GM21447 (cell line): ENCODE measurements around the gene EXOC6B.

ENCODE experiments used
- ATAC-seq: cut with Tn5 transposase; IDR thresholded peaks from one replicate; pipeline ENCODE4 v1.9.1; 2021; ENCODE audit not compliant: unreplicated experiment

Gene EXOC6B

DNA sequence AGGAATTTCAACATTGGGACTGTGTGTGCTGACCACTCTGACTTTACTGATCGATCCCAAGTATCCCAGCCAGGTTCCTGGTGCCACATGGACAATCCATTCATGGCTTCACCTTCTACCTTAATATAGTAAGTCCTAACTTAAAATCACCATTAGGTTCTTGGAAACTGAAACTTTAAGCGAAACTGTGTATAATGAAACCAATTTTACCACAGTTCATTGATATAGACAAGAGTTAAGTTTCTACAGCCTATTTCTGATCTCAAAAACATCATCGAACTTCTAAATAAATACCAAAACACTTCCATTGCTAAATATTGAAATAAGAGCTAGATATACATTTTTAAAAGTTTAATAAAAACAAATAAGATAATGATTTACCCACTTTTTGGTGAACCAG is 4.4 kb upstream of the EXOC6B start:
- ATAC-seq: no peak

- no peak for ATAC-seq
These were observed 3.1 kb upstream of the EXOC6B start for GRCh38 chr2:72828840-72829507.

DNA sequence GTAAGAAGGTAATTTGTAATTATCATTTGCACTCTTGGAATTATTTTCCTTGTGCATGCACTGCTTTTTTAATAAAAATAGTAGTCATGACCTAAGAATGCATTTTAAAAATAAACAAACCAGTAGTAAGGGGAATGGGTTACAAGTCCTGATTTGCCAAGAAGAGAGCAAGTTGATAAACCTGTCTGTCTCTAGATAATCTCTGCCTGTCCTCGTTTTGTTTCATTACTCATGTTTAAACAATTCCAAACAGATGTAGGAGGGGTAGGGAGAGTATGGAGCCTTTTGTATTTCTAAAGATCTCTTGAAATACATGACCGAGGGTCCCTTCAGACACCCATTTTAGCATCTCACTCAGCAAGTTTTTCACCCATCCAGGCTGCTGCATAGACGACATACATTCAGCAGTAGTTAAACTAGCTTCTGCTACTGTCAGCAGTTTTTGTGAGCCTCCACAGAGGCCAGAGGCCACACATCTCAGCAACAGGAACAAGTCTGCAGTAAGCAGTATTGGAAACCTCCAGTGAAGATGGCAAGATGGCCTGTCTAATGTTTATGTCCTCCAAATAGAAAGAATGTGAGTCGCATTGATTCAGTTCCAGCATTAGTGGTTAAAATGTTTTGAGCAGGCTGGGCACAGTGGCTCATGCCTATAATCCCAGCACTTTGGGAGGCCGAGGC is 2.3 kb upstream of the EXOC6B start:
- ATAC-seq: no peak

DNA sequence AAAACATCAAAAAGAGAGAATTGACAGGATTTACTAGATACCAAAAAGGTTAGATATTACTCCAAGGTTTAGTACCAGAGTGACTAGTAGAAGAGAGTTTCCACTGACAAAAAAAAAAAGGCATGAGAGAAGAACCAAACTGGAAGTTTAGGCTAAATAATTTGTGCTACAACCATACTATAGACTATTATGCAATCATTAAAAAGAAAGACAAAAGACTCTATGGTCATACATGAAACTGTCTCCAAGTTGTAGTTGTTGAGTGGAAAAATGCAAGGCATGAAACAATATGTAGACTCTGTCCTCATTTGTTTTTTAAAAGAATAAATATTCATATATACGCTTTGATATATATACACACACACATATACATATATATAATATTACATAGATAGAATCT is 1.7 kb upstream of the EXOC6B start:
- ATAC-seq: no peak

- no peak for ATAC-seq
These were observed 284 bp upstream of the EXOC6B start for GRCh38 chr2:72826156-72826477.

DNA sequence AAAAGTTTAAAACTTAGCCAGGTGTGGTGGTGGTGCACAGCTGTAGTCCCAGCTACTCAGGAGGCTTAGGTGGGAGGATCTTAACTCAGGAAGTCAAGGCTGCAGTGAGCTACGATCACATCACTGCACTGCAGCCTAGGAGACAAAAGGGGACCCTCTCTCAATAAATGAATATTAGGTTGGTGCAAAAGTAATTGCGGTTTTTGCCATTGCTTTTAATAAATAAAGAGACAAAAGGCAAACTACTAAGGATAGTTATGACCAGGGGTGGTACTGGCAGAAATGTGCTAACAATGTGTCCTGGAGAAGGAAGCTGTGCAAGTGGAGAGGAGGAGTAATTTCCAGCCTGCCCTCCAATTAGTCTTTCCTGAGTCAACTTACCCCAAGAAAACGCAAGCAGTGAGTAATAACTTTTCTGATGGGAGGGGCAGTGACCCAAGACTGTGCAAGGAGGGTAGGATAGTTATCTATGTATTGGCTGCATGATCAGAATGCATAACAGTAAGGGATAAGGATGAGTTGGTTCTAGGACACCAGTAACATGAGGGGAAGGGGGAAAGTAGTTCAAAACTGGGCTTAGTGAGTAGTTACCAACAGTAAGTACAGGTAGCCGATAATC is 1.5 kb downstream of the EXOC6B start:
- no peak for ATAC-seq

GRCh38 chr2:72822794-72823193 is 3.0 kb downstream of the EXOC6B start:
- ATAC-seq: no peak

DNA sequence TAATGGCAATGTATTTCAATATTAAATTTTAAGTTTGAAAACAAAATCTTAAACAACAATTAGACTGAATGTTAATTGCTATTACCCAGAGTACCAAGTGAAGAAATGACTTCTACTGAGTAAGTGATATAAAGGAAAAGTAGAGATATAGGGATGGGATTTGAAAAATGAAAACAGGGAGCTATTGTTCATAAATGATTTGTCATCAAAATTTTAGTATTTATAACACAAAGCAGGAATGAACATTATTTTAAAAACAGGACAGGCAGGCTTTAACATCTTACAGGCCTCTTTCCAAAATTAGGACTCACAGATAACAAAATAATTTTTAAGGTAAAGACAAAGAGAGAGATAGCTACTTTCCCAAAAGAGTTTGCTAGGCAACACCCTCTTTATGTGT is 3.9 kb downstream of the EXOC6B start:
- ATAC-seq: no peak

GRCh38 chr2:72821118-72821517 is 4.7 kb downstream of the EXOC6B start:
- no peak for ATAC-seq

DNA sequence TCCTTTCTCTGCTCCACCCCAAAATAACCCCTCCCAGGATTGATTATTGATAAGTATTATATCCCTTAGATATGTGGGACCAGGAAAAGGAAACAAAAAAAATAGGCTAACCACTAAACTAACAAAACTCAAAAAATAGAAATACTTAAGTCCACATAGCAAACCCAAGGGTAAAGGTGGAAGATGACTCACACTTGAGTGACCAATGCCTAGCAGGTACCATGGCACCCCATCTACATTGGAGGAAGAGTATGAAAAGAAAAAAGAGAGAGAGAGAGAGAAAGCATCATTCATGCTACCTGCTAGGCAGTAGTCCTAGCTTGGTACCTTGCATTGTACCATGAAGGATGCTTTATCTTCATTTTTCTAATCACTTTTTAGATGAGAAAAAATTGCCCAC is 6.3 kb downstream of the EXOC6B start:
- no peak for ATAC-seq

DNA sequence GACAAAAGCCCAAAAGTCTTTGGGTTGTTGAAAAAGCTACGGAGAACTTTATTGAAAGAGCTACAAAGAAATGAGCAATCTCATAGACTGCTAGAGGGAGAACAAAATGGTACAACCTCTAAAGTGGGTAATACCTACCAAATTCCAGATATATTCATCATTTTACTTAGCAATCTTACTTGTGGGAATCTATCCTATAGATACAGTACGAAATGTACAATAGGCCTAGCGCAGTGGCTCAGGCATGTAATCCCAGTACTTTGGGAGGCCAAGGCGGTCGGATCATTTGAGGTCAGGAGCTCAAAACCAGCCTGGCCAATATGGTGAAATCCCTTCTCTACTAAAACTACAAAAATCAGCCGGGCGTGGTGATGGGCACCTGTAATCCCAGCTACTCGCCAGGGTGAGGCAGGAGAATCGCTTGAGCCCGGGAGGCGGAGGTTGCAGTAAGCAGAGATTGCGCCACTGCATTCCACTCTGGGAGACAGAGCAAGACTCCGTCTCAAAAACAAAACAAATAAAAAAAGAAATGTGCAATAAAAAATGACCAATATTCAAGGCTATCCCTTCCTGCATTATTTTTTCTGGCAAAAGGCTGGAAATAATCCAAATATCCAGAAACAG is 10.1 kb downstream of the EXOC6B start:
- no peak for ATAC-seq

DNA sequence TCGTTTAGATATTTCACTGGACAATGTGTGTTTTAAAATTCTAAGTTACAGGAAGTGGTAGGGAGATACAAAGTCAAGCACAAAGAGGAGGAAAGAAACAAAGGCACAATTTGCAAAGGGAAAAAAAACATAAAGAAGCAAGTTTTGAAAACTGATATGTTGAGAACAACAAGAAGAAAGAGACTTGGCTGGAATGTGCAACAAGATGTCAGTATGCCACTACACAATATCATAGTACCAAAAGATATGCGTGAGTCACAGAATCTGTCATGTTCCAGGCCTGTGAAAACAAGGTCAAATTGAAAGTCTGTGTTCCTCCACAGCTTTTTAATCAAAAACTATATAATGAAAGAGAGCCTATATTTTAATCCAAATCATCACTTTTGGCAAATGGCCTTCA is 12.0 kb downstream of the EXOC6B start:
- ATAC-seq: no peak

DNA sequence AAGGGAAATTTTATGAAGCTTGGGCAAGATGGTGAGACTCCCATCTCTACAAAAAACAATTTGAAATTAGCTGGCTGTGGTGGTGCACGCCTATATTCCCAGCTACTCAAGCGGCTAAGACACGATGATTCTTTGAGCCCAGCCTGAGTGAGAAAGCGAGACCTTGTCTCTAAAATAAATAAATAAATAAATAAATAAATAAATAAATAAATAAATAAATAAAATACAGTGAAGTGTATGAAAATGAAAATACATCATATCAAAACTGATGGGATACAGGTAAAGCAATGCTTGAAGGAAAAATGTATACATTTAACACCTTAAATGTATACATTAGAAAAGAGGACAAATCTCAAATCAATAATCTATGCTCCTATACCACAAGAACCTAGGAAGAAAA is 15.7 kb downstream of the EXOC6B start:
- no peak for ATAC-seq

GRCh38 chr2:72809095-72809494 is 16.7 kb downstream of the EXOC6B start:
- no peak for ATAC-seq

DNA sequence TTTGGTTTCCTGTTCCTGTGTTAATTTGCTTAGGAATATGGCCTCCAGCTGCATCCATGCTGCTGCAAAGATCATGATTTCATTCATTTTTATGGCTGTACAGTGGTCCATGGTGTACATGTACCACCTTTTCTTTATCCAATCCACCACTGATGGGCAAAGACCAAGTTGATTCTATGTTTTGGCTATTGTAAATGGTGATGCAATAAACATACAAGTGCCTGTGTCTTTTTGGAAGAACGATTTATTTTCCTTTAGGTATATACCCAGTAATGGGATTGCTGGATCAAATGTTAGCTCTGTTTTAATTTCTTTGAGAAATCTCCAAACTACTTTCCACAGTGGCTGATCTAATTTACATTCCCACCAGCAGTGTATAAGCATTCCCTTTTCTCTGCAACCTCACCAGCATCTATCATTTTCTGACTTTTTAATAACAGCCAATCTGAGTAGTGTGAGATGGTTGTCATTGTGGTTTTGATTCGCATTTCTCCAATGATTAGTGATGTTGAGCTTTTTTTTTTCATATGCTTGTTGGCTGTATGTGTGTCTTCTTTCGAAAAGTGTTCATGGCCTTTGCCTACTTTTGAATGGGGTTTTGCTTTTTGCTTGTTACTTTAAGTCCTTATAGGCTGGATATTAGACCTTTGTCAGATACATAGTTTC is 19.4 kb downstream of the EXOC6B start:
- no peak for ATAC-seq

GRCh38 chr2:72803626-72804320 is 22.1 kb downstream of the EXOC6B start:
- ATAC-seq: no peak

DNA sequence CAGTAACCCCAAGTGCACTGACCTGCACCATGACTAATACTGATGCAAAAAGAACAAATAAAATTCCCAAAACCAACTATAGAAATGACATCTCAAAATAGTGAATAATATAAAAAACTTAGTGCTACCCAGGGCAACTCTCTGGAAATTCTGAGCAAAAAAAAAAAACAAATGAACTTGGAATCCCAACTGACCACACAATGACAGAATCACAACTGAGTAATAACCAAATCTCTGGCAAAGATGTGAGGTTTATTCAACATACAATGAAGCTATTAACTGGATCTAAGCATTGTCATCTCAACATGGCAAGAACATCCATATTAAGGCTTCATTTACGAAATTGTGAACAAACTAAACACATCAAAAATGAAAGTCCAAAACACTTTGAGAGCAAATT is 22.7 kb downstream of the EXOC6B start:
- no peak for ATAC-seq

DNA sequence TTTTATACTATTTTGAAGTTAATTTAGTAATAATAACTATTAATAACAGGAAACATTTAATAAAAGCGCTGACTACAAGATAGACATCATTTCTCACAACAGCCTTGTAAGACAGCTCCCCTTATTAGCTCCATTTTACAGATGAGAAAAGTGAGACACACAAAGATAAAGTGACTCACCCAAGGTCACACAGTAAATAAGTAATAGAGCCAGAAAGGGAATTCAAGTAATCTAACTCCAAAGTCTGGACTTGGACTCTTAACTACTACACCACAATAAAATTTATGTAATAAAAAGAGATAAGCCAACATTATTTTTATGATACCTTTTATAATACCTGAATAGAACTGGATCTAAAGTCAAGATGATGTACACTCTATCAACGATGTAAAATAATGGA is 25.3 kb downstream of the EXOC6B start:
- no peak for ATAC-seq

GRCh38 chr2:72797740-72798139 is 28.1 kb downstream of the EXOC6B start:
- no peak for ATAC-seq

- no peak for ATAC-seq
These were observed 29.1 kb downstream of the EXOC6B start for GRCh38 chr2:72796766-72797165.

GRCh38 chr2:72794572-72794971 is 31.3 kb downstream of the EXOC6B start:
- ATAC-seq: no peak
